Measurements from ENCODE around the gene GAST. TPM values are rescaled to one million over a fixed set of nuclear protein-coding genes. Genes with fewer than 3 reads are reported as not detected.
A peak's percentile ranks its signal among the peaks of the same experiment; 100 is the strongest.

Gene GAST
- total and polyA plus RNA-seq, 9 of the 15 experiments (the other 6 are each of a cell fraction or from before 2014, with no cell fraction given): not detected

DNA sequence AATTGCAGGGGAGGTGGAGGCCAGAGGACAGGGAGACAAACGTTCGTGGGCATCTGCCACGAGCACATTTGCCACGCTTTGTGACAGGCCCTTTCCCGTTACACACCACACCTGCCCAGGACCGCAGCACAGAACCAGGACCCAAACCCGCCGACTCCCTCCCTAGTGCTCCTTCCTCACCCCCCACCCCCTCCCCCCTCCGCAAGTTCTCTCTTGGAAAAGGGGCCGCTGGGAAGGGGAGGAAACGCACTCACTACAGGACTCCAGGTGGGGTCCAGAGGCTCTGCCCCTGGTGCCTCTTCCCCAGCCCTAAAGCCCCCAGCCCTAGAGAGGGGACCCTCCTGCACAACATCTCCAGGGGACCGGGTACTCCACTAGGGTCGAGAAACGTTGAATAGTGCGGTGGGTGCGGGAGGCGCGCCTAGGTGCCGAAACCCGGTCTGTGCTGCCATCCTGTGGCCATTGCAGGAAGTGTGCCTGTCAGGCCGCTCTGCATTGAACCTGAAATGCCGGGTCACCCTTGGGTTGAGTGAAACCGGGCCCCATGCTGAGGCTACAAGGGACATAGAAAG, 45.3 kb upstream of the GAST start (continued):
- TF ChIP-seq, protein P1, sequence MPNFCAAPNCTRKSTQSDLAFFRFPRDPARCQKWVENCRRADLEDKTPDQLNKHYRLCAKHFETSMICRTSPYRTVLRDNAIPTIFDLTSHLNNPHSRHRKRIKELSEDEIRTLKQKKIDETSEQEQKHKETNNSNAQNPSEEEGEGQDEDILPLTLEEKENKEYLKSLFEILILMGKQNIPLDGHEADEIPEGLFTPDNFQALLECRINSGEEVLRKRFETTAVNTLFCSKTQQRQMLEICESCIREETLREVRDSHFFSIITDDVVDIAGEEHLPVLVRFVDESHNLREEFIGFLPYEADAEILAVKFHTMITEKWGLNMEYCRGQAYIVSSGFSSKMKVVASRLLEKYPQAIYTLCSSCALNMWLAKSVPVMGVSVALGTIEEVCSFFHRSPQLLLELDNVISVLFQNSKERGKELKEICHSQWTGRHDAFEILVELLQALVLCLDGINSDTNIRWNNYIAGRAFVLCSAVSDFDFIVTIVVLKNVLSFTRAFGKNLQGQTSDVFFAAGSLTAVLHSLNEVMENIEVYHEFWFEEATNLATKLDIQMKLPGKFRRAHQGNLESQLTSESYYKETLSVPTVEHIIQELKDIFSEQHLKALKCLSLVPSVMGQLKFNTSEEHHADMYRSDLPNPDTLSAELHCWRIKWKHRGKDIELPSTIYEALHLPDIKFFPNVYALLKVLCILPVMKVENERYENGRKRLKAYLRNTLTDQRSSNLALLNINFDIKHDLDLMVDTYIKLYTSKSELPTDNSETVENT (CRISPR knock-in tag; IDR thresholded peaks at IDR 0.05): no peak
- TF ChIP-seq ELF4 (CRISPR knock-in tag; IDR thresholded peaks at IDR 0.05) (no peak), HMGN3 (IDR thresholded peaks at IDR 0.05; ENCODE audit: borderline replicate concordance, extremely low read depth, insufficient read length, low read depth, low read length) (peak; percentile 35), NCOA4 (IDR thresholded peaks at IDR 0.05; ENCODE audit: partially characterized antibody) (no peak), ZNF324 (CRISPR knock-in tag; IDR thresholded peaks at IDR 0.05) (no peak), SPI1 (IDR thresholded peaks at IDR 0.05; ENCODE audit: borderline replicate concordance, low read depth, low read length) (no peak), CHCHD3 (CRISPR knock-in tag; IDR thresholded peaks at IDR 0.05) (no peak)
- TF ChIP-seq, protein P2, sequence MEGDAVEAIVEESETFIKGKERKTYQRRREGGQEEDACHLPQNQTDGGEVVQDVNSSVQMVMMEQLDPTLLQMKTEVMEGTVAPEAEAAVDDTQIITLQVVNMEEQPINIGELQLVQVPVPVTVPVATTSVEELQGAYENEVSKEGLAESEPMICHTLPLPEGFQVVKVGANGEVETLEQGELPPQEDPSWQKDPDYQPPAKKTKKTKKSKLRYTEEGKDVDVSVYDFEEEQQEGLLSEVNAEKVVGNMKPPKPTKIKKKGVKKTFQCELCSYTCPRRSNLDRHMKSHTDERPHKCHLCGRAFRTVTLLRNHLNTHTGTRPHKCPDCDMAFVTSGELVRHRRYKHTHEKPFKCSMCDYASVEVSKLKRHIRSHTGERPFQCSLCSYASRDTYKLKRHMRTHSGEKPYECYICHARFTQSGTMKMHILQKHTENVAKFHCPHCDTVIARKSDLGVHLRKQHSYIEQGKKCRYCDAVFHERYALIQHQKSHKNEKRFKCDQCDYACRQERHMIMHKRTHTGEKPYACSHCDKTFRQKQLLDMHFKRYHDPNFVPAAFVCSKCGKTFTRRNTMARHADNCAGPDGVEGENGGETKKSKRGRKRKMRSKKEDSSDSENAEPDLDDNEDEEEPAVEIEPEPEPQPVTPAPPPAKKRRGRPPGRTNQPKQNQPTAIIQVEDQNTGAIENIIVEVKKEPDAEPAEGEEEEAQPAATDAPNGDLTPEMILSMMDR (IDR thresholded peaks at IDR 0.05 in 2 of 3, conservative IDR thresholded peaks at IDR 0.05 in 1 of 3; ENCODE audit: insufficient read depth in 2 of 3, low read depth in 1 of 3, low read length in 3 of 3): peak; percentile 92 to 97 (median 95)
- TF ChIP-seq, protein P3, sequence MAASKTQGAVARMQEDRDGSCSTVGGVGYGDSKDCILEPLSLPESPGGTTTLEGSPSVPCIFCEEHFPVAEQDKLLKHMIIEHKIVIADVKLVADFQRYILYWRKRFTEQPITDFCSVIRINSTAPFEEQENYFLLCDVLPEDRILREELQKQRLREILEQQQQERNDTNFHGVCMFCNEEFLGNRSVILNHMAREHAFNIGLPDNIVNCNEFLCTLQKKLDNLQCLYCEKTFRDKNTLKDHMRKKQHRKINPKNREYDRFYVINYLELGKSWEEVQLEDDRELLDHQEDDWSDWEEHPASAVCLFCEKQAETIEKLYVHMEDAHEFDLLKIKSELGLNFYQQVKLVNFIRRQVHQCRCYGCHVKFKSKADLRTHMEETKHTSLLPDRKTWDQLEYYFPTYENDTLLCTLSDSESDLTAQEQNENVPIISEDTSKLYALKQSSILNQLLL (CRISPR knock-in tag; IDR thresholded peaks at IDR 0.05; ENCODE audit: borderline replicate concordance): no peak
